ENCODE measurements around the gene APC2. TPM values are rescaled to one million over a fixed set of nuclear protein-coding genes. Genes with fewer than 3 reads are reported as not detected.

APC2 gene
- total and polyA plus RNA-seq, 5 donors from 2014 or later, result 0.06 to 0.25 (median 0.07) TPM; not detected in 2

DNA sequence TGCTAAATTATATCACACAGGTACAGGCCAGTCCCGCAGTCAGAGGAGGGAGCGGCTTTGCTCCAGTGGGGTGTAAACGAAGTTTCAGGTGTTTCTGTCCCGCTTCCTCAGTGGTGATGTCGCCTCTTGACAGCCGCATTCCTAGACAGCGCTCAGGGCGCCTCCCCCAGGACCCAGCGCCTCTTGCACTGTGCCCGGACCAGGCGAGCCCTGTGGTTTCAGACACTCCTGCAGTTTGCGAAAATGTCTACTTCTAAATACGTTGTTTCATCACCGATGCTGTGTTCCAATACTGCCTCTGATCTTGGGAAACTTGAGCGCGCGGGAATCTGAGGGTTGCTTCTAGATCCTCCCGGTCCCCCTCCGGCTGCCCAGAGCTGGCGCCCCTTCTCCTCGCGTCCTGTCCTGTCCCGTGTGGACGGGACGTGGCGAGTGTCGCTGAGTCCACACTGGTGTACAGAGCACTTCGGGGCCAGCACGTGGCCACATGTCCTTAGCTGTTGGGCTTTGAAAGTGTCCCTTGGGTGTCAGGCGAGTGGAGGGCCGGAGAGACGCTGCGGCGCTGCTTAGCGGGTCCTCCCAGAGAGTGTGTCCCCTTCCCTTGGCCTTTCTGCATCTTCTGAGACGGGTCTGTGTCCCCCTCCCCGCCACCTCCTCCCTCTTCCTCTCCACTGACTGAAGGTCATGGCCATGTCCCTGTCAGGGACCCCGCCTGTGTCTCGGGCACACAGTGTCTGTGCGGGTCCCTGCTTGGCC is 26.3 kb upstream of the APC2 start:
- Mint-ChIP-seq H3K27ac (peak overlapping the region in 1 of 3 donors; percentile 38), H3K36me3 (peaks cover 22% of the 10 kb centered on the region), H3K27me3 (no peaks in the 10 kb centered on the region), H3K9me3 (peaks cover 0 to 2% (median 0%) of the 10 kb centered on the region in 7 donors), H3K4me3 (no peak overlapping the region), H3K4me1 (peaks cover 0 to 11% (median 2%) of the 10 kb centered on the region in 4 donors)
- no peaks in the 10 kb centered on the region for H3K9me3 ChIP-seq (ENCODE audit: control insufficient read depth in 2 of 2, low read length in 2 of 2)
- peaks cover 83% of the 10 kb centered on the region for H3K36me3 ChIP-seq (ENCODE audit: control insufficient read depth, insufficient read depth, low read length)
- no peak overlapping the region for H3K27ac ChIP-seq (ENCODE audit: insufficient read depth, low read length, poor library complexity, severe bottlenecking)
- no peak for ATAC-seq (ENCODE audit: low read depth in 2 of 2)
- no peak overlapping the region for H3K4me3 ChIP-seq (ENCODE audit: low read depth, low read length)
- H3K27me3 ChIP-seq (ENCODE audit: control insufficient read depth, insufficient read depth, low read length), result no peaks in the 10 kb centered on the region
- no peak for DNase-seq
- H3K4me1 ChIP-seq (ENCODE audit: control insufficient read depth, insufficient read depth, low read length, poor library complexity, severe bottlenecking), result no peaks in the 10 kb centered on the region

DNA sequence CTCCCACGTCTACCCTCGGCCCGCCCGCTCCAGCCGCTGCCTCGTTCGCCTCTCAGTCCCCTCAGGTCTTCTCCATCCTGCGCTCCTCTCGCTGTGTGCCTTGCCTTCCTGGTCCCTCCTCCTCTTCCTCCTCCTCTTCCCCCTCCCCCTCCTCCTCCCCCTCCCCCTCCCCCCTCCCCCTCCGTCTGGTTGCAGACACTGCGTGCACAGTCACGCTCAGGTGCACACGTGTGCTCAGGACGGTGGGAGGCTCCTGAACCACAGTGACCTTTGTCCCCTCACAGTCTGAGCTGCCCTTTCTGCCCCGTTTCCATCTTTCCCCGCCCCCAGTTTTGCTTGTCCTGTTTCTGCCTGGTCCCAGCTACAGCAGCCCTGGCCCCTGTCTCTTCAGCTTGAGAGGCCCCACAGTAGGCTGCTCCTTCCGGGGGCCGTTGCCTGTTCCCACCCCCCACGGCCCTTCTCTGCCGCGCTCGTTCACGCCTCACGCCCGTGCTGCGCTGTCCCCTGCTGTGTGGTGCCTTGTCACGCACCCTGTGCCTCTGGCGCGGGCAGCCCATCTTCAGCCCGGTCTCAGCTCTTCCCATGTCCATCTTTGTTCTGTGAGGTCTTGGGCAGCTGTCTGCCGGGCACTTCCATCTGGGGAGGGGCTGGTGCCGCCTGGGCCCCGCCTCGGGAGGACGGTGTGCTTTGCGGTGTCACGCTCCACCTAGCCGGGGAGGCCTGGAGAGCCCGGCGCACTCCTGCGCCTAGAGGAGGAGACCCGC is 25.5 kb upstream of the APC2 start:
- DNase-seq (no peak), ATAC-seq (ENCODE audit: low read depth in 2 of 2) (no peak)
- Histone ChIP-seq H3K27me3 (ENCODE audit: control insufficient read depth, insufficient read depth, low read length) (no peaks in the 10 kb centered on the region), H3K36me3 (ENCODE audit: control insufficient read depth, insufficient read depth, low read length) (peaks cover 81% of the 10 kb centered on the region), H3K4me1 (ENCODE audit: control insufficient read depth, insufficient read depth, low read length, poor library complexity, severe bottlenecking) (no peaks in the 10 kb centered on the region), H3K27ac (ENCODE audit: insufficient read depth, low read length, poor library complexity, severe bottlenecking) (no peak overlapping the region), H3K9me3 (ENCODE audit: control insufficient read depth in 2 of 2, low read length in 2 of 2) (no peaks in the 10 kb centered on the region), H3K4me3 (ENCODE audit: low read depth, low read length) (no peak overlapping the region)
- peaks cover 20% of the 10 kb centered on the region for H3K36me3 Mint-ChIP-seq
- no peaks in the 10 kb centered on the region for H3K27me3 Mint-ChIP-seq
- H3K9me3 Mint-ChIP-seq, result peaks cover 0 to 2% (median 0%) of the 10 kb centered on the region in 7 donors
- peaks cover 0 to 9% (median under 1%) of the 10 kb centered on the region in 4 donors for H3K4me1 Mint-ChIP-seq
- H3K4me3 Mint-ChIP-seq, result no peak overlapping the region
- peak overlapping the region in 1 of 3 donors; percentile 38 for H3K27ac Mint-ChIP-seq

DNA sequence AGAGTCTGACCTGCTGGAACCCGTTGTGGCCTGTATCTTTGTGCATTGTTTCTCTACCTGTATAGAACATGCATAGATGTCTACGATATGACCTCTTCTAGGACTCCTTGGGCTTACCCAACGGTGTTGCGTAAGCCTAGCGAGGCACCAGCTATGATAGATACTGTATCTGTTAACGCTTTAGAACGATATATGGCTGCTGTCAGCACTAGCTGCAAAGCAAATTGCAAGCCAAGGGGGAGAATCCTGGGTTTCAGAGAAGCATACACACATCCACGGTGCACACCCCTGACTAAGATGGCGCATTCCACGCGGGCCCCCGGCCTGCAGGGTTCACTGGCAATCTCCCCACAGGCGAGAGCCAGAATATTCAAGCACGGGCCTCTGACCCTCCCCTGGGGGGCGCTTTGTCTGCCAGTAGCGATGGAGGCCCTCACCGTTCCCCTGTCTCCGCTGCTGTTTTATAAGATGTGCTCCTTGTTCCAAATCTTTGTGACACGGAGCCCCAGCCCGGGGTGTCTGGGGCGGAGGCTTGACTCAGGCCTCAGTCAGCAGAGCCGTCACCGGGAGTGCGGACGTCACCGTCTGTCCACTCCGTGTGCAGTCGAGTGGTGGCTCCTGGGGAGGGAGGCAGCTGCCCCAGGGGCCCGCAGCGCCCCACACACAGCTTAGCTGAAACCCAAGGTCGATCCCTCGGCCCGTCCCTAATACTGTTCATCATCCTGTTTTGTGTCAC is 24.7 kb upstream of the APC2 start:
- DNase-seq, result no peak
- Mint-ChIP-seq H3K27me3 (no peaks in the 10 kb centered on the region), H3K4me3 (peak overlapping the region in 1 of 4 donors; percentile 82), H3K4me1 (peaks cover 0 to 6% (median 0%) of the 10 kb centered on the region in 4 donors), H3K27ac (peak overlapping the region in 1 of 3 donors; percentile 69), H3K9me3 (peaks cover 0 to 2% (median 0%) of the 10 kb centered on the region in 7 donors), H3K36me3 (peaks cover 16% of the 10 kb centered on the region)
- Histone ChIP-seq H3K36me3 (ENCODE audit: control insufficient read depth, insufficient read depth, low read length) (peaks cover 87% of the 10 kb centered on the region), H3K9me3 (ENCODE audit: control insufficient read depth in 2 of 2, low read length in 2 of 2) (no peaks in the 10 kb centered on the region), H3K27me3 (ENCODE audit: control insufficient read depth, insufficient read depth, low read length) (no peaks in the 10 kb centered on the region), H3K4me3 (ENCODE audit: low read depth, low read length) (no peak overlapping the region), H3K27ac (ENCODE audit: insufficient read depth, low read length, poor library complexity, severe bottlenecking) (no peak overlapping the region), H3K4me1 (ENCODE audit: control insufficient read depth, insufficient read depth, low read length, poor library complexity, severe bottlenecking) (no peaks in the 10 kb centered on the region)
- ATAC-seq (ENCODE audit: low read depth in 2 of 2), result no peak

DNA sequence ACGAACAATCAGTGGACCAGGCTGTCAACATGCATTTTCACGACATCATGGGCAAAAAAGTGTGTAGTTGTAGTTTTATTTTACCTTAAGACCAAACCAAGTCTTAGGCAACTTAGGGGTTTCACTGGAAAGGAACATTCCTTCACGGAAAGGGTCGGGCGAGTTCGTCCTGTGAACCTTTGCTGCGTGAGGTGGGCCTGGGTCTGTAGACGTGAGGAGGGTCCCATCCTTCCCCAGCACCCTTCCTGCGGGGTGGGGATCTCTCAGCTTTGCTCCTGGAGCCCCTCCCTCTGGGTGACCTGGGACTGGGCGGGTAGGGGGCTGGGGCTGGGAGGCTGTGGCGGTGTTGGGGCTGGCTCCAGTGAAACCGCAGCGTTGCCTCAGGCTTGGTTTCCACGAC is 24.0 kb upstream of the APC2 start:
- DNase-seq (no peak), ATAC-seq (ENCODE audit: low read depth in 2 of 2) (no peak)
- Histone ChIP-seq H3K36me3 (ENCODE audit: control insufficient read depth, insufficient read depth, low read length) (peaks cover 83% of the 10 kb centered on the region), H3K27me3 (ENCODE audit: control insufficient read depth, insufficient read depth, low read length) (no peaks in the 10 kb centered on the region), H3K9me3 (ENCODE audit: control insufficient read depth in 2 of 2, low read length in 2 of 2) (no peaks in the 10 kb centered on the region), H3K4me3 (ENCODE audit: low read depth, low read length) (no peak overlapping the region), H3K4me1 (ENCODE audit: control insufficient read depth, insufficient read depth, low read length, poor library complexity, severe bottlenecking) (no peaks in the 10 kb centered on the region), H3K27ac (ENCODE audit: insufficient read depth, low read length, poor library complexity, severe bottlenecking) (no peak overlapping the region)
- Mint-ChIP-seq H3K4me1 (peaks cover 0 to 6% (median 0%) of the 10 kb centered on the region in 4 donors), H3K27ac (peak overlapping the region in 1 of 3 donors; percentile 69), H3K4me3 (no peak overlapping the region), H3K9me3 (peaks cover 0 to 1% (median 0%) of the 10 kb centered on the region in 7 donors), H3K36me3 (peaks cover 12% of the 10 kb centered on the region), H3K27me3 (no peaks in the 10 kb centered on the region)

DNA sequence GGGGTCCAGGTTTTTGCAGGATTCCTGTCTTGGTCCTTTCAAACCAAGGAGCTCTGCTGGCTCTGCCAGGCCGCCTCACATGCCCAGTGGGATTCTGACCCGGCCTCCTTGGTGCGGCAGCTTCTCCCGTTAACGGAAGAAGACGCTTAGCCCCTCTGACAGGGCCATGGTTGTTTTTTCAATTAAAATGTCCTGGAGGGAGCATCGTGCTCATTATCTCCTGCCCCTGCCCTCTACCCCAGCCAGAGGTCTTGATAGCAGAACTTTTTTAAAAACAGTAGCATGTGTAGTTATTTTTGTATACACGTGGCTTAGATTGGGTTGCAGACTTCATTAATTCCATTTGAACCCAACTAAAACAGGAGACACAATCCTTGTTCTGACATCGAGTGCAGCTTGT is 23.2 kb upstream of the APC2 start:
- peaks cover 12% of the 10 kb centered on the region for H3K36me3 Mint-ChIP-seq

DNA sequence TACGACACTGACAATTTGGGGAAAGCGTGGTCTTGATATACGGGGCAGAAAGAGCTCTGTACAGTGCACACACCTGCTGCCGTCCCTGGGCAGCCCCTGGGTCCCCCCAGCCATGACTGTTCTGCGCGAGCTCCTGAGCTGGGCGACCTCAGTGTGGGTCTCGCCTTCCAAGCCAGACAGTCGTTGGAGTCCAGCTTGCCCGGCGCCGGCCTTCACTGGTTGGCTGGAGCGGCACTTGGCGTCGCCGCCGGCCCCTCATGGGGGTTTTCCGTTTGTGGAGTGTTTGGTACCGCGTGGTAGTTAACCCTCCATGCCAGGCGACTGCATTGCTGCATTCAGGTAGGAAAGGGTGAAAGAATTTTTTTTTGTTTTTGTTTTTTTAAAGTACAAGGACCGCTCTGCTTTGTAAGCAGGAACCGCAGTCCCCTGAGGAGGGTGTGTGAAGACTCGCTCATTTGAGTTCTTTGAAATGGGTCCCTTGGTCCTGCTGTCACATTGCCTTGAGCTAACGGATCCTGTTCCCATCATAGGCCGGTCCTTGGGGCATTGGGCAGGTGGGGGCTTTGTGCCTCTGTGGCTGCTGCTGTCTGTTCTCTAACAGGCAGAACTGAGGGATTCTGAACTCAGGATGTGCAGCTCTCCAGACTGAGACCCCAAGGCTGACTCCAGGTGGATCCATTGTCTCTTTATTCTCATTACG is 22.6 kb upstream of the APC2 start:
- peaks cover 12% of the 10 kb centered on the region for H3K36me3 Mint-ChIP-seq
- DNase-seq (no peak), ATAC-seq (ENCODE audit: low read depth in 2 of 2) (no peak)
- no peak overlapping the region for H3K27ac ChIP-seq (ENCODE audit: insufficient read depth, low read length, poor library complexity, severe bottlenecking)
- H3K4me1 ChIP-seq (ENCODE audit: control insufficient read depth, insufficient read depth, low read length, poor library complexity, severe bottlenecking), result no peaks in the 10 kb centered on the region
- H3K36me3 ChIP-seq (ENCODE audit: control insufficient read depth, insufficient read depth, low read length), result peaks cover 82% of the 10 kb centered on the region
- H3K9me3 Mint-ChIP-seq, result no peaks in the 10 kb centered on the region
- H3K4me1 Mint-ChIP-seq, result peaks cover 0 to 6% (median 0%) of the 10 kb centered on the region in 4 donors
- no peaks in the 10 kb centered on the region for H3K27me3 Mint-ChIP-seq
- H3K27ac Mint-ChIP-seq, result no peak overlapping the region
- H3K9me3 ChIP-seq (ENCODE audit: control insufficient read depth in 2 of 2, low read length in 2 of 2), result no peaks in the 10 kb centered on the region
- no peak overlapping the region for H3K4me3 ChIP-seq (ENCODE audit: low read depth, low read length)
- H3K4me3 Mint-ChIP-seq, result no peak overlapping the region
- H3K27me3 ChIP-seq (ENCODE audit: control insufficient read depth, insufficient read depth, low read length), result no peaks in the 10 kb centered on the region

More for the DNA sequence above, 23.2 kb upstream of the APC2 start:
- ATAC-seq (ENCODE audit: low read depth in 2 of 2), result no peak
- H3K27ac Mint-ChIP-seq, result no peak overlapping the region
- Histone ChIP-seq H3K36me3 (ENCODE audit: control insufficient read depth, insufficient read depth, low read length) (peaks cover 83% of the 10 kb centered on the region), H3K4me3 (ENCODE audit: low read depth, low read length) (no peak overlapping the region), H3K27me3 (ENCODE audit: control insufficient read depth, insufficient read depth, low read length) (no peaks in the 10 kb centered on the region), H3K9me3 (ENCODE audit: control insufficient read depth in 2 of 2, low read length in 2 of 2) (no peaks in the 10 kb centered on the region), H3K4me1 (ENCODE audit: control insufficient read depth, insufficient read depth, low read length, poor library complexity, severe bottlenecking) (no peaks in the 10 kb centered on the region), H3K27ac (ENCODE audit: insufficient read depth, low read length, poor library complexity, severe bottlenecking) (no peak overlapping the region)
- peaks cover 0 to 6% (median 0%) of the 10 kb centered on the region in 4 donors for H3K4me1 Mint-ChIP-seq
- H3K27me3 Mint-ChIP-seq, result no peaks in the 10 kb centered on the region
- no peaks in the 10 kb centered on the region for H3K9me3 Mint-ChIP-seq
- H3K4me3 Mint-ChIP-seq, result no peak overlapping the region
- DNase-seq, result no peak

DNA sequence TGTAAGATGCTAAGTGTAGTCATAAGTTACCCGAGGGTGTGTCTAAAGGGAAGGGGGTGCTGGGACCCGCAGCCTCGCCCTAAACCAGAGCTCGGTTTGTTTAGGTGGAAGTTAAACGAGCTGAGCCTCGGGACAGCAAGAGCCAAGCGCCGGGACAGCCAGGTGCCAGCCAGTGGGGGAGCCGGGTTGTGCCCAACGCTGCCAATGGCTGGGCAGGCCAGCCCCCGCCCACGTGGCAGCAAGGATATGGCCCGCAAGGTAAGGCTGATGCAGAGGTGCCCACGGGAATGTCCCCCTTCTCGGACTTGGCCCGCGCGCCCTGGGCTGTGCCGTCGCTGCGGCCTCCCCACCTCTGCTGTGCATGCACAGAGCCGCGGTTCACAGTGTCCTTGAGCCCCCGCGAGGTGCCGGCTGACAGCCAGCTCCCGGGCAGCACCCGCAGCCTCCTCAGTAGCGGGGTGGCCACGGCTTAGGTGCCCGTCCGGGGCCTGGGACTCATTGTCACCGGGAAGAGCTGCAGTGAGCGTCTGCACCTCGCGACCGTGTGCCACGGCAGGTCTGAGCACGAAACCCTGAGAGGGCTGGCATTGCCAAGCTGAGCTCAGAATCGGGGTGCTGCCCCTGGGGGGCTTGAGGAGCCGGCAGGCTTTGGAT is 21.1 kb upstream of the APC2 start:
- DNase-seq, result no peak
- H3K4me1 Mint-ChIP-seq, result peaks cover 0 to 3% (median 0%) of the 10 kb centered on the region in 4 donors
- peak overlapping the region in 1 of 3 donors; percentile 69 for H3K27ac Mint-ChIP-seq
- H3K4me3 Mint-ChIP-seq, result no peak overlapping the region
- no peaks in the 10 kb centered on the region for H3K27me3 Mint-ChIP-seq
- ATAC-seq (ENCODE audit: low read depth in 2 of 2), result no peak
- Histone ChIP-seq H3K4me1 (ENCODE audit: control insufficient read depth, insufficient read depth, low read length, poor library complexity, severe bottlenecking) (no peaks in the 10 kb centered on the region), H3K9me3 (ENCODE audit: control insufficient read depth in 2 of 2, low read length in 2 of 2) (no peaks in the 10 kb centered on the region), H3K36me3 (ENCODE audit: control insufficient read depth, insufficient read depth, low read length) (peaks cover 80% of the 10 kb centered on the region), H3K4me3 (ENCODE audit: low read depth, low read length) (no peak overlapping the region), H3K27ac (ENCODE audit: insufficient read depth, low read length, poor library complexity, severe bottlenecking) (no peak overlapping the region), H3K27me3 (ENCODE audit: control insufficient read depth, insufficient read depth, low read length) (no peaks in the 10 kb centered on the region)
- H3K36me3 Mint-ChIP-seq, result peaks cover 7% of the 10 kb centered on the region
- H3K9me3 Mint-ChIP-seq, result no peaks in the 10 kb centered on the region
